ENCODE measurements around the gene KSR2. TPM values are rescaled to one million over a fixed set of nuclear protein-coding genes. Genes with fewer than 3 reads are reported as not detected.

The KSR2 gene
- total RNA-seq, 2 donors from 2014 or later = 1.1 to 2.0 TPM

- Mint-ChIP-seq H3K4me1 (peaks cover 18% of the 10 kb centered on the region), H3K27me3 (ENCODE audit: insufficient read depth) (peaks cover 7% of the 10 kb centered on the region), H3K9me3 (peaks cover 2% of the 10 kb centered on the region), H3K4me3 (no peak overlapping the region), H3K36me3 (ENCODE audit: low read depth) (no peaks in the 10 kb centered on the region), H3K27ac (no peak overlapping the region)
- Histone ChIP-seq H3K9ac (ENCODE audit: extremely low read depth, low read length, poor library complexity, severe bottlenecking) (no peak overlapping the region), H3K9me3 (ENCODE audit: control insufficient read depth, low read length) (peaks cover 9% of the 10 kb centered on the region), H3K27ac (ENCODE audit: low read depth, low read length) (no peak overlapping the region), H3K36me3 (ENCODE audit: control insufficient read depth, insufficient read depth, low read length) (no peaks in the 10 kb centered on the region), H3K27me3 (ENCODE audit: control insufficient read depth, insufficient read depth, low read length, poor library complexity, severe bottlenecking) (no peaks in the 10 kb centered on the region), H3K4me3 (ENCODE audit: low read length) (no peak overlapping the region), H3K4me1 (ENCODE audit: control insufficient read depth, insufficient read depth, low read length) (no peaks in the 10 kb centered on the region)
- 36 to 40% methylated on average over 9 to 12 of the region's 12 CpGs for WGBS, 2 experiments (ENCODE audit: insufficient coverage in 1 of 2, insufficient read length in 1 of 2)
- DNase-seq = peak; percentile 93
- peak; percentile 95 for TF ChIP-seq CTCF (conservative IDR thresholded peaks at IDR 0.05)
These were observed 381.0 kb downstream of the KSR2 start for GRCh38 chr12:117587631-117588287.

- Mint-ChIP-seq H3K27ac (no peak overlapping the region), H3K9me3 (no peaks in the 10 kb centered on the region), H3K4me1 (peaks cover 14% of the 10 kb centered on the region), H3K36me3 (ENCODE audit: low read depth) (no peaks in the 10 kb centered on the region), H3K4me3 (no peak overlapping the region), H3K27me3 (ENCODE audit: insufficient read depth) (peaks cover 3% of the 10 kb centered on the region)
- Histone ChIP-seq H3K9ac (ENCODE audit: extremely low read depth, low read length, poor library complexity, severe bottlenecking) (no peak overlapping the region), H3K4me3 (ENCODE audit: low read length) (no peak overlapping the region), H3K36me3 (ENCODE audit: control insufficient read depth, insufficient read depth, low read length) (no peaks in the 10 kb centered on the region), H3K27ac (ENCODE audit: low read depth, low read length) (no peak overlapping the region), H3K4me1 (ENCODE audit: control insufficient read depth, insufficient read depth, low read length) (no peaks in the 10 kb centered on the region), H3K27me3 (ENCODE audit: control insufficient read depth, insufficient read depth, low read length, poor library complexity, severe bottlenecking) (no peaks in the 10 kb centered on the region), H3K9me3 (ENCODE audit: control insufficient read depth, low read length) (no peaks in the 10 kb centered on the region)
- peak; percentile 74 for DNase-seq
- WGBS, 2 experiments (ENCODE audit: insufficient coverage in 1 of 2, insufficient read length in 1 of 2) = 40 to 50% methylated on average over 10 to 12 of the region's 12 CpGs
- TF ChIP-seq CTCF (conservative IDR thresholded peaks at IDR 0.05) = no peak
These were observed 385.0 kb downstream of the KSR2 start for GRCh38 chr12:117583677-117584225.

GRCh38 chr12:117583092-117583491, 385.7 kb downstream of the KSR2 start:
- Mint-ChIP-seq H3K4me1 (peaks cover 14% of the 10 kb centered on the region), H3K27me3 (ENCODE audit: insufficient read depth) (peaks cover 3% of the 10 kb centered on the region), H3K4me3 (no peak overlapping the region)

More at GRCh38 chr12:117583092-117583491, 385.7 kb downstream of the KSR2 start:
- Histone ChIP-seq H3K27me3 (ENCODE audit: control insufficient read depth, insufficient read depth, low read length, poor library complexity, severe bottlenecking) (no peaks in the 10 kb centered on the region), H3K4me1 (ENCODE audit: control insufficient read depth, insufficient read depth, low read length) (no peaks in the 10 kb centered on the region), H3K36me3 (ENCODE audit: control insufficient read depth, insufficient read depth, low read length) (no peaks in the 10 kb centered on the region), H3K9me3 (ENCODE audit: control insufficient read depth, low read length) (no peaks in the 10 kb centered on the region), H3K27ac (ENCODE audit: low read depth, low read length) (no peak overlapping the region), H3K9ac (ENCODE audit: extremely low read depth, low read length, poor library complexity, severe bottlenecking) (no peak overlapping the region), H3K4me3 (ENCODE audit: low read length) (no peak overlapping the region)
- no peaks in the 10 kb centered on the region for H3K9me3 Mint-ChIP-seq
- no peak for DNase-seq
- TF ChIP-seq CTCF (conservative IDR thresholded peaks at IDR 0.05) = no peak
- no peaks in the 10 kb centered on the region for H3K36me3 Mint-ChIP-seq (ENCODE audit: low read depth)
- 89 to 100% methylated on average over 1 to 2 of the region's 2 CpGs for WGBS, 2 experiments (ENCODE audit: insufficient coverage in 1 of 2, insufficient read length in 1 of 2)
- no peak overlapping the region for H3K27ac Mint-ChIP-seq

All from endodermal cell (in vitro differentiated cells).